T-cell (primary cell): ENCODE measurements around the gene SYCP2. TPM values are rescaled to one million over a fixed set of nuclear protein-coding genes. Genes with fewer than 3 reads are reported as not detected.

Source experiments
- ATAC-seq, 4 experiments: fragments of 200-7000 bp in 3 of 4; fragments of 150-1000 bp in 1 of 4; cut with Tn5 transposase; replicated peaks in 1 of 4; 1 replicate in 3 of 4; 2 replicates in 1 of 4; pipeline ENCODE4 v1.10.0; 2021; ENCODE audit warnings: moderate library complexity in 3 of 4, mild to moderate bottlenecking in 2 of 4, moderate number of reproducible peaks in 1 of 4
- CTCF ChIA-PET, 2 donors: fragments of 300-600 bp; sonication (Branson Sonifier 250); formaldehyde crosslinking; loops; one replicate each; lab custom pipeline; 2022; ENCODE audit warnings: antibody characterized with exemption in 2 of 2; lab: Charles Lee
- POLR2A ChIA-PET, 2 donors: fragments of 300-600 bp; sonication (Branson Sonifier 250); formaldehyde crosslinking; loops; one replicate each; lab custom pipeline; 2022; ENCODE audit warnings: antibody characterized with exemption in 2 of 2; lab: Charles Lee
- DNase-seq, 35 experiments: peaks; one replicate each; pipeline versions ENCODE4 v3.0.0 to v3.0.0-alpha.2; 2013 to 2023
- H3K27ac ChIP-seq: one replicate; pipeline ENCODE4 v1.5.1; 2013; ENCODE audit warnings: low read length
- H3K27me3 ChIP-seq, 2 experiments: replicated peaks in 1 of 2; 1 replicate in 1 of 2; 2 replicates in 1 of 2; pipeline versions ENCODE4 v1.6.1 to v1.7.0; 2013; ENCODE audit warnings: low read length in 1 of 2, mixed read lengths in 1 of 2; ENCODE audit not compliant: control insufficient read depth in 2 of 2, insufficient read depth in 2 of 2; ENCODE audit errors: extremely low read depth in 1 of 2
- H3K36me3 ChIP-seq, 2 donors: 1 replicate in 1 of 2; 2 replicates in 1 of 2; pipeline versions ENCODE4 v1.6.1 to v1.7.0; 2013; ENCODE audit warnings: low read length in 1 of 2; ENCODE audit not compliant: control insufficient read depth in 2 of 2, insufficient read depth in 1 of 2; ENCODE audit errors: extremely low read depth in 1 of 2
- H3K4me1 ChIP-seq, 2 experiments: 1 replicate in 1 of 2; 2 replicates in 1 of 2; pipeline versions ENCODE4 v1.6.1 to v1.7.0; 2013; ENCODE audit warnings: low read length in 2 of 2, mixed read lengths in 1 of 2; ENCODE audit not compliant: insufficient read depth in 2 of 2, control insufficient read depth in 1 of 2; ENCODE audit errors: extremely low read depth in 1 of 2
- H3K4me3 ChIP-seq, 2 donors: 1 replicate in 1 of 2; 2 replicates in 1 of 2; pipeline versions ENCODE4 v1.5.1 to v1.7.0; 2013; ENCODE audit warnings: mild to moderate bottlenecking in 2 of 2, low read length in 1 of 2, moderate library complexity in 1 of 2; ENCODE audit not compliant: control insufficient read depth in 1 of 2; ENCODE audit errors: extremely low read depth in 1 of 2
- H3K9me3 ChIP-seq: 2 replicates; pipeline ENCODE4 v1.7.0; 2013
- H3K27ac Mint-ChIP-seq, 2 donors: one replicate each; pipeline ENCODE4 v1.8.0; 2020 to 2021; ENCODE audit warnings: mild to moderate bottlenecking in 2 of 2, mixed read lengths in 2 of 2
- H3K27me3 Mint-ChIP-seq, 2 donors: one replicate each; pipeline ENCODE4 v1.8.0; 2021 to 2022; ENCODE audit warnings: mixed read lengths in 2 of 2
- H3K36me3 Mint-ChIP-seq: one replicate; pipeline ENCODE4 v1.8.0; 2021; ENCODE audit warnings: mixed read lengths
- H3K4me1 Mint-ChIP-seq, 3 donors: one replicate each; pipeline ENCODE4 v1.8.0; 2020 to 2022; ENCODE audit warnings: mixed read lengths in 3 of 3, mild to moderate bottlenecking in 1 of 3
- H3K4me3 Mint-ChIP-seq, 3 donors: one replicate each; pipeline ENCODE4 v1.8.0; 2020 to 2022; ENCODE audit warnings: mild to moderate bottlenecking in 3 of 3, mixed read lengths in 3 of 3, moderate library complexity in 3 of 3
- H3K9me3 Mint-ChIP-seq, 3 donors: one replicate each; pipeline ENCODE4 v1.8.0; 2020 to 2022; ENCODE audit warnings: mixed read lengths in 3 of 3
- WGBS: methylation state at CpG from one replicate; pipeline ENCODE4 v1.1.5; 2013; ENCODE audit warnings: missing lambda C conversion rate; ENCODE audit not compliant: insufficient coverage; 5-methylcytosine and 5-hydroxymethylcytosine counted together
- total RNA-seq, 35 experiments: library from RNA in 6 of 35; stranded (reverse) in 6 of 35; fragments of 120-200 nt in 1 of 35; gene quantifications; one replicate each; pipeline versions ENCODE4 v1.2.1 to v1.2.4 and lab custom pipeline; 2013 to 2026

SYCP2 gene
- total RNA-seq, 5 donors from 2014 or later (not counting 1 experiment from before 2014, with no cell fraction given), result 3.0 to 6.0 (median 3.8) TPM

DNA sequence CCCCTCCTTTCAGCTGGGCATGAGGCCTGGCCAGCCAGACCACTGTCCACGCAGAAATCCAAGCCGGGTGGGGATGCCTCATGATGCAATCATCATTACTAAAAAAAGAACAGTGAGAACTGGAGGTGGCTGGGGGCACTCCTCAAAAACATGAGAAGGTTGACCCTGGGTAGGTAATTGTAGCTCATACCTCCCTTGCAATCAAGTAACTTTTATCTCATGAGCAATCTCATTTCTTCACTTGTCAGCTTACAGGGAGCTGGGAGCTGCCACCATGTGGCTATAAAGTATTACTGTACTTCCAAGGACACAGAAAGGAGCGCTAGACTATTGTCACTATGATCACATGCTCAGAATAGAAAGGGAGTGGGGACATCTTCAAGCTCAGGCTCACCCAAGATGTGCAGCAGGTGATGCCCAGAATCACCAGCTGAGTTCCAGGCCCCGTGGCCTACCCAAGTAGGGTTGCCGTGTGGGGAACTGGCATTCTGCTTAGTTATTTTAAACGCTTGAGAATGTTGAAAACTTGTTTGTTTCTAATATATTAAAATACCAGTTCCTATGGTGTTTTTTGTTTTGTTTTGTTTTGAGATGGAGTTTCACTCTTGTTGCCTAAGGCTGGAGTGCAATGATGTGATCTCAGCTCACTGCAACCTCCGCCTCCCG, 21.8 kb upstream of the SYCP2 start:
- 89% methylated on average over 3 of the region's 8 CpGs for WGBS

DNA sequence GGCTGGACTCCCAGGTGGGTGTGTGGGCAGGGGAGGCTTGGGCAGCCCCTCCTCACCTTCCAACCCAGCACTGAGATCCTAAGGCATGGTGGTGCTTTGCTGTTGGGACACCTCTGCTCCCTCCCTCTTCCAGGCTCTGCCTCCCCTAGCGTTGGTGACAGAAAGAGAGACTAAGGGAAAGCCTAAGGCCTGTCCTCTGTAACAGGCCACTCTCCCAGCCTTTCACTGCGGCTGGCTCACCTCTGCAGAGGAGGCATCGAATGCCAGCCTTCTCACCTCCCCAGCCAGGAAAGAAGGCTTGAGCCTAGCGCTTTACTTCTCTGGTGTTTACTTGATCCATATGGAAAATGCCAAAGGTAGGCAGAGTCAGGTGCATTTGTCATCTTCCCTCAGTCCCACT, 21.3 kb upstream of the SYCP2 start:
- Histone ChIP-seq H3K27me3 (no peaks in the 10 kb centered on the region), H3K4me1 (no peaks in the 10 kb centered on the region), H3K36me3 (peaks cover 0 to 5% of the 10 kb centered on the region in 2 donors), H3K27ac (no peak overlapping the region), H3K4me3 (no peak overlapping the region), H3K9me3 (no peaks in the 10 kb centered on the region)
- no peak overlapping the region for H3K4me3 Mint-ChIP-seq
- H3K4me1 Mint-ChIP-seq, result no peaks in the 10 kb centered on the region
- H3K36me3 Mint-ChIP-seq, result peaks cover 3% of the 10 kb centered on the region
- H3K27ac Mint-ChIP-seq, result no peak overlapping the region
- H3K27me3 Mint-ChIP-seq, result no peaks in the 10 kb centered on the region
- DNase-seq, result no peak
- ATAC-seq, result no peak
- ChIA-PET CTCF (no interaction called here), POLR2A (no interaction called here)
- 100% methylated on average over 3 of the region's 4 CpGs for WGBS
- H3K9me3 Mint-ChIP-seq, result no peaks in the 10 kb centered on the region

More for the DNA sequence above, 21.8 kb upstream of the SYCP2 start:
- Histone ChIP-seq H3K9me3 (no peaks in the 10 kb centered on the region), H3K27ac (no peak overlapping the region), H3K27me3 (no peaks in the 10 kb centered on the region), H3K4me3 (no peak overlapping the region), H3K36me3 (peaks cover 0 to 5% of the 10 kb centered on the region in 2 donors), H3K4me1 (no peaks in the 10 kb centered on the region)
- Mint-ChIP-seq H3K27ac (no peak overlapping the region), H3K4me3 (no peak overlapping the region), H3K27me3 (no peaks in the 10 kb centered on the region), H3K9me3 (no peaks in the 10 kb centered on the region), H3K36me3 (peaks cover 8% of the 10 kb centered on the region), H3K4me1 (no peaks in the 10 kb centered on the region)
- ChIA-PET POLR2A (no interaction called here), CTCF (interaction anchor here in 1 of 2 donors (1.0 to 1.3 kb wide), 2 partner anchors 15 to 310 kb away, joined by 3 to 6 read pairs; partner anchors contain the start of genes FAM217B and PPP1R3D)
- ATAC-seq (peak in 1 of 4 experiments; percentile 34), DNase-seq (peak in 1 of 35 experiments; percentile 19)

- peak overlapping the region; percentile 22 for H3K27ac ChIP-seq
- 90% methylated on average over 2 of the region's 6 CpGs for WGBS
- H3K9me3 ChIP-seq, result no peaks in the 10 kb centered on the region
- no peaks in the 10 kb centered on the region for H3K9me3 Mint-ChIP-seq
- no peaks in the 10 kb centered on the region for H3K27me3 ChIP-seq
- H3K4me3 Mint-ChIP-seq, result no peak overlapping the region
- DNase-seq, result no peak
- no peaks in the 10 kb centered on the region for H3K27me3 Mint-ChIP-seq
- H3K36me3 Mint-ChIP-seq, result peaks cover 3% of the 10 kb centered on the region
- H3K36me3 ChIP-seq, result peaks cover 0 to 12% of the 10 kb centered on the region in 2 donors
- peaks cover 18 to 30% (median 20%) of the 10 kb centered on the region in 3 donors for H3K4me1 Mint-ChIP-seq
- H3K4me3 ChIP-seq, result no peak overlapping the region
- H3K27ac Mint-ChIP-seq, result peak overlapping the region in 1 of 2 donors; percentile 22
- H3K4me1 ChIP-seq, result peaks cover 5 to 6% of the 10 kb centered on the region in 2 experiments
- ChIA-PET POLR2A (no interaction called here), CTCF (interaction anchor here (1.1 to 2.9 kb wide), 6 partner anchors 9 to 315 kb away, joined by 3 to 16 read pairs (median 8); partner anchors contain the start of genes FAM217B (in 1 of the 2), PPP1R3D (in 1 of the 2) and SYCP2 (in 1 of the 2))
- ATAC-seq, result no peak
Measured at GRCh38 chr20:59949911-59950310, 16.5 kb upstream of the SYCP2 start.

DNA sequence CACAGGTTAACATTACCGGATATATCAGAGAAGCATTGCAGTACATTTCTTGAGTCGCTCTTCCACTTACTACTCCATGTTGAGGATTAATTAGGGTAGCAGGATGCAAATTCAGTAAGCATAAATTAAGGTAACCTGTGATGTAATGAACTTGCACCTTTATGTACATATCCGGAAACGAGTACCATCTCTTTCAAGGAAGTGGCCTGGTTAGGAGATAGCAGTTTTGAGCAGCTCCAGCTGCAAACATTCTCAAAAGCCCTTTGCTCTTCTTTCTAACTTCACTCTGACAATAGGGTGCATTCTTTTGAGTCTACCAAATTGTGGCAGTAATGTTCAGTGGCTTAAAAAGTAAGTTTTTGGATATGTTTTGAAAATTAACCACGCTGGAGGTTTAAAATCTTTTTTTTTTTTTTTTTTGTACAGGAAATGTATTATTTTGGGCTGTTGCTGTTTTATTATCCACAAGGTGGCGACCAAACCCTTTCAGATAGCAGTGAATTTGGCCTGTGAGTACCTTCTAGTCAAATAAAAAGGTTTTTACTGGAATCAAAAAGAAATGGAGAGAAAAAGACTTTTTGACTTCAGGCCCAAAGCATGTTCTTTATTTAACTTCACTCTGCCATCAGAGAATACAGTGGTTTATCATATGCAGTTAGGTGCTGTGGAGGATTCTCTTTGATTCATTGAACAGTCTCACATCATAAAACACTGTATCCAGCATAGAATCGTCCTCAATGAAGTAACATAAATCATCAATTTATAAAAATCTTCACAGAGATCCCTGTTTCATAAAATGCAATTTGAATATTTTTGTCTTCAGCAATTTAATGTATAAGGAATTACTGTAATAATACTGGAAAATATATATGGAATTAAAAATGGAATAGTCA, 15.6 kb upstream of the SYCP2 start:
- POLR2A ChIA-PET, result interaction anchor here (0.6 to 0.7 kb wide), 2 partner anchors 9 to 314 kb away, joined by 3 read pairs; partner anchors contain the start of genes FAM217B (in 1 of the 2) and PPP1R3D (in 1 of the 2)
- H3K9me3 Mint-ChIP-seq, result no peaks in the 10 kb centered on the region

DNA sequence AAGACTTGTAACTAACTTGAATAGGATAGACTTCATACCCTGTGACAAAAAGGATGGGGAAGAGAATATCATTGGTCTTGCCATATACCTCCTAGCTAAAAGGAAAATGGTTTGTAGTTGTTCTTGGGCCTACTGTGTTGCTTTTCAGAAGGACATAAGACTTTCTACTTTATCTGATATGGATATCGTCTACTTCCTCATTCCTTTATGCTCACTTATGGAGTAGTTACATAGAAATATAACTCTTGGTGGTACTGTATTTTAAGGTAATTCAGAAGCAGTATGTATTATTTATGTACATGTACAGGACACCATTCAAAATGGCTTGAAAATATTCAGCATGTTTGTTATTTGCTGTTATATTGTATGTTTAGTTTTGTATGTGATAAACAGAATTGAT, 14.8 kb upstream of the SYCP2 start:
- Histone ChIP-seq H3K36me3 (peaks cover 0 to 26% of the 10 kb centered on the region in 2 donors), H3K4me1 (peaks cover 5 to 6% of the 10 kb centered on the region in 2 experiments), H3K9me3 (no peaks in the 10 kb centered on the region), H3K4me3 (no peak overlapping the region), H3K27ac (peak overlapping the region; percentile 55), H3K27me3 (no peaks in the 10 kb centered on the region)
- Mint-ChIP-seq H3K4me3 (peak overlapping the region in 1 of 3 donors; percentile 60), H3K4me1 (peaks cover 22 to 33% (median 24%) of the 10 kb centered on the region in 3 donors), H3K27me3 (no peaks in the 10 kb centered on the region), H3K9me3 (no peaks in the 10 kb centered on the region), H3K36me3 (peaks cover 12% of the 10 kb centered on the region), H3K27ac (peak overlapping the region; percentile 95 to 97)
- DNase-seq (no peak), ATAC-seq (no peak)
- POLR2A ChIA-PET, result interaction anchor here (0.6 to 0.7 kb wide), 2 partner anchors 8 to 315 kb away, joined by 3 read pairs; partner anchors contain the start of genes FAM217B (in 1 of the 2) and PPP1R3D (in 1 of the 2)
- no CpG with 5 or more reads among the region's 1 CpG for WGBS
- CTCF ChIA-PET, result interaction anchor here (0.6 to 2.9 kb wide), 6 partner anchors 8 to 315 kb away, joined by 3 to 16 read pairs (median 8); partner anchors contain the start of genes FAM217B (in 1 of the 2), PPP1R3D (in 1 of the 2) and SYCP2 (in 1 of the 2)

More for the DNA sequence above, 15.6 kb upstream of the SYCP2 start:
- DNase-seq, result peak in 19 of 35 experiments; percentile 11 to 81 (median 34)
- no peak overlapping the region for H3K4me3 ChIP-seq
- peak overlapping the region; percentile 55 for H3K27ac ChIP-seq
- H3K4me1 ChIP-seq, result peaks cover 5 to 6% of the 10 kb centered on the region in 2 experiments
- no CpG with 5 or more reads among the region's 7 CpGs for WGBS
- H3K27ac Mint-ChIP-seq, result peak overlapping the region; percentile 95 to 97
- H3K9me3 ChIP-seq, result no peaks in the 10 kb centered on the region
- peaks cover 11% of the 10 kb centered on the region for H3K36me3 Mint-ChIP-seq
- ATAC-seq, result peak; percentile 80 to 93 (median 89)
- CTCF ChIA-PET, result interaction anchor here (0.6 to 2.9 kb wide), 10 partner anchors 9 to 316 kb away, joined by 3 to 16 read pairs (median 5); partner anchors contain the start of genes FAM217B (in 1 of the 2), PPP1R3D (in 1 of the 2) and SYCP2 (in 1 of the 2)
- no peaks in the 10 kb centered on the region for H3K27me3 ChIP-seq
- peaks cover 22 to 33% (median 24%) of the 10 kb centered on the region in 3 donors for H3K4me1 Mint-ChIP-seq
- H3K27me3 Mint-ChIP-seq, result no peaks in the 10 kb centered on the region
- peaks cover 0 to 20% of the 10 kb centered on the region in 2 donors for H3K36me3 ChIP-seq
- peak overlapping the region; percentile 56 to 62 (median 60) for H3K4me3 Mint-ChIP-seq
